Neural progenitor cell (in vitro differentiated cells): ENCODE results near the gene TBC1D14.
"Not testable (repeated sequence)": the region's sequence is repeated elsewhere in the genome, so short reads cannot be mapped to it uniquely, and the experiment has no call there.

Experiments
- CTCF ChIP-seq: fragments of 200-600 bp; sonication (generic); IDR thresholded peaks from 2 replicates; pipeline ENCODE4 v1.5.1; 2017; ENCODE audit warnings: antibody characterized with exemption, mild to moderate bottlenecking
- EZH2 ChIP-seq: fragments of 200-600 bp; sonication (generic); IDR thresholded peaks from 2 replicates; pipeline ENCODE4 v1.6.1; 2017; ENCODE audit warnings: antibody characterized with exemption, mild to moderate bottlenecking, moderate library complexity
- EZH2phosphoT487 ChIP-seq: fragments of 200-600 bp; sonication (generic); IDR thresholded peaks from 2 replicates; pipeline ENCODE4 v1.6.1; 2017; ENCODE audit warnings: antibody characterized with exemption

GRCh38 chr4:7079483-7079882, 169.9 kb downstream of the TBC1D14 start:
- not testable (repeated sequence) for TF ChIP-seq CTCF, EZH2, EZH2phosphoT487
